ENCODE measurements around the gene SCAPER.
"Not testable (repeated sequence)": the region's sequence is repeated elsewhere in the genome, so short reads cannot be mapped to it uniquely, and the experiment has no call there.

The SCAPER gene

DNA sequence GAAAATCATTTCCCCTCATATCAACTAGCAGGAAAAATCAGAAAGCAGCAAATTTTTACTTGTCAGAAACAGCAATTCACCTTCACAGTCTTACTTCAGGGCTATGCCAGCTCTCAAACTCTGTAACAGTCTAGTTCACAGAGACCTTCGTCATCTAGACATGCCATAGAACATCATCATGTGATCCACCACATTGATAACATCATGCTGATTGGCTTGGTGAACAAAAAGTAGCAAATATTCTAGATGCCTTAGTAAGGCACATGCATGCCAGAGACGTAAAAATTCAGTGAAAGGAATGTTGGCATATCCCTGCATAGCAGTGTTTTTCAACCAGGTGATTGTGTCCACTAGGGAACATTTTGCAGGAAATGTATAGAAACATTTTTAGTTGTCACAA lies 8.6 kb upstream of the SCAPER start:
- no peak for DNase-seq (ENCODE audit: low read depth in 2 of 2)

DNA sequence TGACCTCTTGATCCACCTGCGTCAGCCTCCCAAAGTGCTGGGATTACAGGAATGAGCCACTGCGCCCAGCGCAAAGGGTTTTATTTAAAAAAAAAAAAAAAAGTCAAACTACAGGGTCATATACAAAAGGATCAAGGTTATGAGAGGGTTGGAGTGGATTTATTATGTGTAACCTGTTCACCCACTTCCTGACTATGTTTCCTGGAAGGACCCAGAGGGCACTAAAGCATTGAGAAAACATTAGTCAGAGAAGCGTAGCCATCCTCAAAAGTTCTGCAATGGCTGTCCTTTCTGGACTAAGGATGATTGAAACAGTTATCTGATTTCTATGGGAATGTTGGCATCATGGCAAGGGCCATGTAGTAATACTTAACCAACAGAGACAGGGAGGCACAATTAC lies 7.3 kb upstream of the SCAPER start:
- DNase-seq (ENCODE audit: low read depth in 2 of 2): no peak

DNA sequence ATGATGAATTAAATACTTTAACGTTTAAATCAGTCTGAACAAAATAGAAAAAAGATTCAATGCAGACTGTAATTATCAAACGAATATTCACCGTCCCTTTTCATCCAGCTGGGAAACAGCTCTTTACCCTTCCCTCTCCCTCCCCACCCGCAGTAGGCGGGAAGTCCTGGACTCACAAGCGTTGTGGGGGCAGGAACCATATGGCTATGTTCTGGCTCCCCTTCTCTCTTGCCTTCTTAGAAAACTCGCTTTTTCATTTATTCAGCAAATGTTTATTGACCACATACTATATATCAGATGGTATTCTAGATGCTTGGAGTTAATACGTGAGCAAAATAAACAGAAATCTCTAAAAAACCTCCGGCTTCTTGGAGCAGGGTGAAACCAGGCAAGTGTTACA lies 715 bp upstream of the SCAPER start:
- DNase-seq (ENCODE audit: low read depth in 2 of 2): no peak

DNA sequence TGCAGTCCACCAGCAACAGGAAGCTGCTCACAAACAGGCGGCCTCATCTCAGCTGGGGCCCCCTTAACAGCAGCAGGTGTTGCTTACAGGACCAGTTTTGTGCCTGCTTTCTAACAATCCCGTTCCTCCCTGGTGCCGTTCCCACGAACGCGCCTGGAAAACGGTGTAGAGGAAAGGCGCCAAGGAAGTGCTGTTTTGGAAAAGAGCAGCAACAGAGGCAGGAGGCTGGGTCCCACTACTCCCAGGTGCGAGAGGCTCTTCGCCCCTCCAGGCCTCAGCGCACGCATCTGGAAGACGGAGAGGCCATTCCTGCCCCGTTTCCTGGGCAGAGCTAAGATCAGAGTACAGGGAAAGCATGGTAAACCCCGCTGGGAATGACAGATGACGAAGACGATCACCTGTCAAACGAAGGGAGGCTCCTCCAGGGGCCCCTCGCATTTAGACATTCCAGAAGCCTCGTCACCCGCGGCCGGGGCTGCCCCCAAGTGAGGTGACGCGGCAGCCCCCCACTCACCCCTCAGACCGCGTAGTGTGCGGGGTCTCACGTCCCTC lies 603 bp downstream of the SCAPER start:
- DNase-seq (ENCODE audit: low read depth in 2 of 2): no peak

DNA sequence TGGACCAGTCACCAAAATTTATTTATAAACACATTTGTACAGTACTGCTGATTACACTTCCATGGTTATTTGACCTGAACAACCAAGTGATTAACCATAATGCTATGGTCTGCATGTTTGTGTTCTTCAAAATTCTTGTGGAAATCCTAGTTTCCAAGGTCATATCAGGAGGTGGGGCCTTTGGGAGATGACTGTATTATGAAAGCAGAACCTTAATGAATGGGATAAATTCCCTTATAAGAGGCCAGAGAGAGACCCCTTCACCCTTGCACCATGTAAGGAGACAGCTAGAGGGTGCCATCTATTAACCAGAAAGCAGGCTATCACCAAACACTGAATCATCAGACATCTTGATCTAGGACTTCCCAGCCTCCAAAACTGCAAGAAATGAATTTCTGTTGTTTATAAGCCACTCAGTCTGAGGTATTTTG lies 1.9 kb downstream of the SCAPER start:
- DNase-seq (ENCODE audit: low read depth in 2 of 2): no peak

DNA sequence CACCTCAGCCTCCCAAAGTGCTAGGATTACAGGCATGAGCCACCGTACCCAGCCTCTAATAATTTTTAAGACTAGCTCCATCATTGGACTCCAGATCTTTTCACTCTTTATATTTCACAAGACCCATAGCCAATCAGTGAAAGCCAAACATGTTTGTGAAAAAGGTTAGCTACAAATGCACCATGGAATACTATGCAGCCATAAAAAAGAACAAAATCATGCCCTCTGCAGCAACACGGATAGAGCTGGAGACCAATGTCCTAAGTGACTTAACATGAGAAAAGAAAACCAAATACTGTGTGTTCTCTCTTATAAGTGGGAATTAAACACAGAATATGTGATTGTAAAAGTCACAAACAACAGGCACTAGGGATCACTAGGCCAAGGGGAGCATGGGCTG lies 3.2 kb downstream of the SCAPER start:
- DNase-seq (ENCODE audit: low read depth in 2 of 2): no peak

DNA sequence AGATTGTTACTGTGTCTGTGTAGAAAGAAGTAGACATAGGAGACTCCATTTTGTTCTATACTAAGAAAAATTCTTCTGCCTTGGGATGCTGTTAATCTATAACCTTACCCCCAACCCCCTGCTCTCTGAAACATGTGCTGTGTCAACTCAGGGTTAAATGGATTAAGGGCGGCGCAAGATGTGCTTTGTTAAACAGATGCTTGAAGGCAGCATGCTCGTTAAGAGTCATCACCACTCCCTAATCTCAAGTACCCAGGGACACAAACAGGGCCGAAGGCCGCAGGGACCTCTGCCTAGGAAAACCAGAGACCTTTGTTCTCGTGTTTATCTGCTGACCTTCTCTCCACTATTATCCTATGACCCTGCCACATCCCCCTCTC lies 5.2 kb downstream of the SCAPER start:
- not testable (repeated sequence) for DNase-seq (ENCODE audit: low read depth in 2 of 2)

DNA sequence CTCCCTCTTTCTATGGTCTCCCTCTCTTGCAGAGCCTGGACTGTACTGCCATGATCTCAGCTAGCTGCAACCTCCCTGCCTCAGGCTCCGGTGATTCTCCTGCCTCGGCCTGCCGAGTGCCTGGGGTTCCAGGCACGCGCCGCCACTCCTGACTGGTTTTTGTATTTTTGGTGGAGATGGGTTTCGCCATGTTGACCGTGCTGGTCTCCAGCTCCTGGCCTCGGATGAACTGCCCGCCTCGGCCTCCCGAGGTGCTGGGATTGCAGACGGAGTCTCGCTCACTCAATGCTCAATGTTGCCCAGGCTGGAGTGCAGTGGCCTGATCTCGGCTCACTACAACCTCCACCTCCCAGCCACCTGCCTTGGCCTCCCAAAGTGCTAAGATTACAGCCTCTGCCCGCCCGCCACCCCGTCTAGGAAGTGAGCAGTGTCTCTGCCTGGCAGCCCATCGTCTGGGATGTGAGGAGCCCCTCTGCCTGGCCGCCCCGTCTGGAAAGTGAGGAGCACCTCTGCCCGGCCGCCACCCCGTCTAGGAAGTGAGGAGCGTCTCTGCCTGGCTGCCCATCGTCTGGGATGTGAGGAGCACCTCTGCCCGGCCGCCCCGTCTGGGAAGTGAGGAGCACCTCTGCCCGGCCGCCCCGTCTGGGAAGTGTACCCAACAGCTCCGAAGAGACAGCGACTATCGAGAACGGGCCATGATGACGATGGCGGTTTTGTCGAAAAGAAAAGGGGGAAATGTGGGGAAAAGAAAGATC lies 5.8 kb downstream of the SCAPER start:
- DNase-seq (ENCODE audit: low read depth in 2 of 2): not testable (repeated sequence)

DNA sequence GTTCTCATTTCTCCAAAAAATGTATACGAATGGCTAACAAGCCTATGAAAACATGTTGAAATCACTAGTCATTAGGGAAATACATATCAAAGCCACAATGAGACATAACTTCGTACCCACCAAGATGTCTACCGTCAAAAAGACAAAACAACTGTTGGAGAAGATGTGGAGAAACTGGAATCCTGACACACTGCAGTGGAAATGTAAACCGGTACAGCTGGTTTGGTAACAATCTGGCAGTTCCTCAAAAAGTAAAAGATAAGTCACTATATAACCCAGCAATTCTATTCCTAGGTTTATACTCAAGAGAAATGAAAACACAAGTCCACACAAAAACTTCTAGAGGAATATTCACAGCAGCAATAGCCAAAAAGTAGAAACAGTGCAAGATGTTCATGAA lies 7.0 kb downstream of the SCAPER start:
- no peak for DNase-seq (ENCODE audit: low read depth in 2 of 2)

DNA sequence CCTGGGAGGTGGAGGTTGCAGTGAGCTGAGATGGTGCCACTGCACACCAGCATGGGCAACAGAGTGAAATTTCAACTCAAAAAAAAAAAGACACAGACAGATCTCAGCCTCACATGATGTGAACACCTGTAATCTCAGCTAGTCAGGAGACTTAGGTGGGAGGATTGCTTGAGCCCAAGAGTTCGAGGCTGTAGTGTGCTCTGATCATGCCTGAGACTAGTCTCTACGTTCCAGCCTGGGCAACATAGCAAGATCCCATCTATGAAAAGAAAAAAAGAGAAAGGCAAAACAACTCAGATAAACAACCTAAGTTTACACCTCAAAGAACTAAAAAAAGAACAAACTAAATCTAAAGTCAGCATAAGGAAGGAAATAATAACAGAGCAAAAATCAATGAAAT lies 11.0 kb downstream of the SCAPER start:
- DNase-seq (ENCODE audit: low read depth in 2 of 2): no peak

DNA sequence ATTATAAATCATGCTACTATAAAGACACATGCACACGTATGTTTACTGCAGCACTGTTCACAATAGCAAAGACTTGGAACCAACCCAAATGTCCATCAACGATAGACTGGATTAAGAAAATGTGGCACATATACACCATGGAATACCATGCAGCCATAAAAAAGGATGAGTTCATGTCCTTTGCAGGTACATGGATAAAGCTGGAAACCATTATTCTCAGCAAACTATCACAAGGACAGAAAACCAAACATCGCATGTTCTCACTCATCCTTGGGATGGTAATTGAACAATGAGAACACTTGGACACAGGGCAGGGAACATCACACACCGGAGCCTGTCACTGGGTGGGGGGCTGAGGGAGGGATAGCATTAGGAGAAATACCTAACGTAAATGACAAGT lies 12.3 kb downstream of the SCAPER start:
- DNase-seq (ENCODE audit: low read depth in 2 of 2): not testable (repeated sequence)

DNA sequence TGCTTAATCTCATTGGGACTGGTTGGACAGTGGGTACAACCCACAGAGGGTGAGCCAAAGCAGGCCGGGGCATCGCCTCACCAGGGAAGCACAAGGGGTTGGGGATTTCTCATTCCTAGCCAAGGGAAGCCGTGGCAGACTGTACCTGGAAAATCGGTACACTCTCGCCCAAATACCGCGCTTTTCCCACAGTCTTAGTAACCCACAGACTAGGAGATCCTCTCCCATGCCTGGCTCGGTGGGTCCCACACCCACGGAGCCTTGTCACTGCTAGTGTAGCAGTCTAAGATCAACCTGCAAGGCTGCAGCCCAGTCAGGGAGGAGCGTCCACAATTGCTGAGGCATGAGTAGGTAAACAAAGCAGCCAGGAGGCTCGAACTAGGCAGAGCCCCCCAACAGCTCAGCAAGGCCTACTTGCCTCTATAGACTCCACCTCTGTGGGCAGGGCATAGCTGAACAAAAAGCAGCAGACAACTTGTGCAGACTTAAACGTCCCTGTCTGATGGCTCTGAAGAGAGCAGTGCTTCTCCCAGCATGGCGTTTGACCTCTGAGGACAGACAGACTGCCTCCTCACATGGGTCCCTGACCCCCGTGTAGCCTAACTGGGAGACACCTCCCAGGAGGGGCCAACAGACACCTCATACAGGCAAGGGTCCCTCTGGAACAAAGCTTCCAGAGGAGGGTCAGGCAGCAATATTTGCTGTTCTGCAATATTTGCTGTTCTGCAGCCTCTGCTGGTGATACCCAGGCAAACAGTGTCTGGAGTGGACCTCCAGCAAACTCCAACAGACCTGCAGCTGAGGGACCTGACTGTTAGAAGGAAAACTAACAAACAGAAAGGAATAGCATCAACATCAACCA lies 17.6 kb downstream of the SCAPER start:
- not testable (repeated sequence) for DNase-seq (ENCODE audit: low read depth in 2 of 2)

DNA sequence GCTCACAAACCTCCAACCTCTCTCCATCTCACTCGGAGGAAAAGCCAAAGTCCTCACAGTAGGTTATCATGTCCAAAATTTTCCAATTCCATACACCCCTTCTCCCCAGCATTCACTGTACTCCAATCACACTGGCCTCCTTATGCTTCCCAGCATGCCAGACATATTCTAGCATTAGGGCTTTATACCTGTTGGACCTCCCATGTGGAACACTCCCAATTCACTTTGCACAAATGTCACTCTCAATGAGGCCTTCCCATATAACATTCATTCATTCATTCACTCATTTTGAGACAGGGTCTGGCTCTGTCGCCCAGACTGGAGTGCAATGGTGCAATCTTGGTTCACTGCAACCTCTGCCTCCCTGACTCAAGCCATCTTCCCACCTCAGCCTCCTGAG lies 19.9 kb downstream of the SCAPER start:
- DNase-seq (ENCODE audit: low read depth in 2 of 2): no peak

DNA sequence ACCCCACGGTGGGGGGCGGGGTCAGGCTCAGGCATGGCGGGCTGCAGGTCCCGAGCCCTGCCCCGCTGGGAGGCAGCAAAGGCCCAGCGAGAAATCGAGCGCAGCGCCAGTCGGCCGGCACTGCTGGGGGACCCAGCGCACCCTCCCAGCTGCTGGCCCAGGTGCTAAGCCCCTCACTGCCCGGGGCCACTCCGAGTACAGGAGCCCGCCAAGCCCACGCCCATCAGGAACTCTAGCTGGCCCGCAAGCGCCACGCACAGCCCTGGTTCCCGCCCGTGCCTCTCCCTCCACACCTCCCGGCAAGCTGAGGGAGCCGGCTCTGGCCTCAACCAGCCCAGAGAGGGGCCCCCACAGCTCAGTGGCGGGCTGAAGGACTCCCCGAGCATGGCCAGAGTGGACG lies 29.2 kb downstream of the SCAPER start:
- DNase-seq (ENCODE audit: low read depth in 2 of 2): no peak

DNA sequence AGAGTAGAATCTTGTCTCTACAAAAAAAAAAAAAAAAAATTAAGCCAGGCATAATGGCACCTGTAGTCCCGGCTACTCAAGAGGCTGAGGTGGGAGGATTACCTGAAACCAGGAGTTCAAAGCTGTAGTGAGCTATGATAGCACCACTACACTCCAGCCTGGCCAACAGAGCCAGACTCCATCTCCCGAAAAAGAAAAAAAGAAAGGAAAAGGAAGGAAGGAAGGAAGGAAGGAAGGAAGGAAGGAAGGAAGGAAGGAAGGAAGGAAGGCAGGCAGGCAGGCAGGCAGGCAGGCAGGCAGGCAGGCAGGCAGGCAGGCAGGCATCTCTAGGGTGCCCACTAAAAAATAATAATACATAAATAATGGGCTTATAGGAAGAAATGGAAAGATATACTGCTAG lies 32.1 kb downstream of the SCAPER start:
- DNase-seq (ENCODE audit: low read depth in 2 of 2): not testable (repeated sequence)

DNA sequence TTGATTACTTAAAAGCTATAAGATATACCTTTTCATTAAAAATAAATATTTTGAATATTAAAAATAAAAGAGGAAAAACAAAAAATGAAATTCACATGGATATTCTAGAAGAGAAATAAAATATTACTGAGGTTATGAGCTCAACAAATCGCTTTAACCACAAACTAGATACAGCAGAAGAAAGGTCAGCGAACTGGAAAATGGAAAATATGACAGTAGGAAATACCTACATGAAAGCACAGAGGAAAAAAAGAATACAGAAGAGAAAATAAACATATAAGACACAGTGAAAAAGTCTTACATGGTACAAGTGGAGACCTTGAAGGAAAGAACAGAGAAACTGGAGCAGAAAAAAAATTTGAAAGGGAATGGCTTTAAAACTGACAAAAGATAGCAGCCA lies 33.2 kb downstream of the SCAPER start:
- DNase-seq (ENCODE audit: low read depth in 2 of 2): no peak

DNA sequence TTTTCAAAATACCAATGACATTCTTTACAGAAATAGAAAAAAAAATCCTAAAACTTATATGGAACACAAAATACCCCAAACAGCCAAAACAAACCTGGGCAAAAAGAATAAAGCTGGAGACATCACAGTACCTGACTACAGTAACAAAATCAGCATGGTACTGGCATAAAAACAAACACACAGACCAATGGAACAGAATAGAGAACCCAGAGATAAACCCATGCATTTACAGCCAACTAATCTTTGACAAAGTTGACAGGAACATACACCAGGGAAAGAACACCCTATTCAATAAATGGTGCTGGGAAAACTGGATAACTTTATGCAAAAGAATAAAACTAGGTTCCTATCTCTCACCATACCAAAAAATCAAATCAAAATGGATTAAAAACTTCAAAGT lies 36.4 kb downstream of the SCAPER start:
- DNase-seq (ENCODE audit: low read depth in 2 of 2): no peak

DNA sequence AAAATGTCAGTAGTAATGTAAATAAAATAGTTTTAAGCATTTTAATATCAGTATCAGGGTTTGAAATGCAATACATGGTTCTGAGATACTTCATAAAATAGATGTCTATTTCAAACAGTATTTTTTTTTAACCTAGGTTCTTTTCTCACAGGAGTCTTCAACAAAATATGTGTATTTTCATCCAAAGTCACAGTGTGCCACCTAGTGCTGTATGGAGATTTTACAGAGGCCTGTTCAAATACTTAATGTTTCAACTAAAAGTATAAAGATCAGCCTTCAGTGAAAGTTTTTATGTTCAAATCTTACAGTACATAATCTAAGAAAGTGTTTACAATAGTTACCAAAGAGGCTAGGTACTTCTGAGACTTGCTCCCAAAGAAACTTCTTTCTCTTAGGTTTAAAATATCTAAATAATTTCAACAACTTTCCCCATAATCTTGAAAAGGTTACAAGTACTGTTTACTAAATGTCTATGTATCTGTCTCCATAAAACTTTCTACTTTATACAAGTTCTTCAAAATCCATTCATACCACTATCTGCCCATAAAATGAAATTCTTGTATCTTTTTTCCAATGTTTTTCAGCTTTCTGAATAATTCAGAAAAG lies 38.3 kb downstream of the SCAPER start:
- DNase-seq (ENCODE audit: low read depth in 2 of 2): no peak

DNA sequence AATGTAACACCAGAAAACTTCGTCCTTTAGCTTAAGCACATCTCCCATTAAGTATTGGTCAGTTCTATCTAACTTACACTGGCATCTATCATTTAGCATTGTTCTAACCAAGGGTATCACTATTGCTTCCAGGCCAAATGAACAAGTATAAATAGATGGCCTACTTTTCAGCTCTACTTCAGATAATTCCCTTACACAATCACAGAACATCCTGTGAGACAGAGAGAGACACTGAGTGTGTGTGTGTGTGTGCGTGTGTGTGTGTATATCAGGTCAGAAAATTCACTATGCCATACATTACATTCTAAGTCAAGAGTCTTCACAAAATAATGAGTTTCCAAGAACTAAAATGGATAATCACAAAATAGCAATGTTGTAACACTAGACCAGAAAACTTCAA lies 39.1 kb downstream of the SCAPER start:
- DNase-seq (ENCODE audit: low read depth in 2 of 2): no peak

DNA sequence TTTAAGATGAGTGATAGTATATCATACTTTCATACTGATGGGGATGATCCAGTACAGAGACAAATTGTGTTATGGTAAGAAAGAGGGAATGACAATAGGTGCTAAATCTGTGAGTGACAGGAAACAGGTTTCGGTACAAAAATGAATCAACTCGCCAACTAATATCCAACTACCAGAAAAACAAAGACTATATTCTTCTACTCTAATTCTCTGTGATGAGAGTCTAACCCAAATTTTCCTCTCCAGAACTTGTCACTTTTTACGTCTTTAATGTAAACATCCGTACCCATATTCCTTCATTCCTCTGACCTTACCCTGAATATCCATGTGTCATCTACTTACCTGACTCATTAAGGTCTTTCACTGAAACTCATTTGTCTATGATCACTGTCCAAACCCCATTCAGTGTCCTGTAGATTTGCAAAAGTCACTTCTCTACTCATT lies 39.6 kb downstream of the SCAPER start:
- no peak for DNase-seq (ENCODE audit: low read depth in 2 of 2)

DNA sequence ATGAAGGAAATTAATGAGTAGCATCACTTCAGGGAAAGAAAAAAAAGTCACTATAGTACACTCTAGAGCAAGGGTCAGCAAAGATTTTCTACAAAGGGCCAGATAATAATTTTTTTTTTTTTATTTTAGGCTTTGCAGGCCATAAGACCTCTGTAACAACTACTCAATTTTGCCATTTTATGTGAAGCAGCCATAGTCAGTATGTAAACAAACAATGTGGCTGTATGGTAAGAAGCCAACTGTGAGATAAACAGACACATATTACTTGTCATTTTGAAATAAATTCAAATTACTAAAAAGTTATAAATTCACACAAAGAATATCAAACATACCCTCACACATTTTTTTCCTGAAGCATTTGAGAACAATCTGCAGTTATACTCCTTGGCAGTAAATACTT lies 40.6 kb downstream of the SCAPER start:
- DNase-seq (ENCODE audit: low read depth in 2 of 2): no peak

DNA sequence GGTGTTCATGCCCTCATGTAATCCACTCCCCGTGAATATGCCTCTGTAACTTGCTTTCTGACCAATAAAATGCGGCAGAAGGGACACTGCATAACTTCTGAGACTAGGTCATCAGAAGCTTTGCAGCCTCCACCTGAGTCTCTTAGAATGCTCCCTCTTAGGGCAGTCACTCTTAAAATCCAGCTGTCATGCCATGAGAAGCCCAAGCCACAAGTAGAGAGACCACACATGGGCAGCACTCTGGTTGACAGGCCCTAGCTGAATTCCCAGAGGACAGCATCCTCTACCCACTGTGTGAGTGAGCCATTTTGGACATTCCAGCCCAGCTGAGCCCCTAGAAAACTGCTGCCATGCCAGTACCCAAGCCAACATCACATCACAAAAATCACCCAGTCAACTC lies 41.4 kb downstream of the SCAPER start:
- DNase-seq (ENCODE audit: low read depth in 2 of 2): no peak

All from activated CD8-positive, alpha-beta memory T cell treated with anti-CD3 and anti-CD28 coated beads for 4 hours (primary cell).